Kidney (tissue), 14 donors: ENCODE measurements around the gene PFKL. TPM values are rescaled to one million over a fixed set of nuclear protein-coding genes. Genes with fewer than 3 reads are reported as not detected.
"Not testable (repeated sequence)": the region's sequence is repeated elsewhere in the genome, so short reads cannot be mapped to it uniquely, and the experiment has no call there.

ENCODE experiments used
- DNase-seq, 5 donors: peaks; one replicate each; pipeline ENCODE4 v3.0.0-alpha.2; 2013 to 2020
- FAIRE-seq: peaks from 2 replicates; lab custom pipeline; 2012; peaks lifted over from hg19 to GRCh38; lab: Jason Lieb, UNC
- H3K27ac ChIP-seq, 2 donors: one replicate each; pipeline ENCODE4 v1.7.0; 2013; ENCODE audit warnings: low read depth in 2 of 2, low read length in 2 of 2, inconsistent platforms in 1 of 2
- H3K27me3 ChIP-seq: one replicate; pipeline ENCODE4 v1.7.1; 2013; ENCODE audit warnings: low read length, inconsistent platforms; ENCODE audit not compliant: control insufficient read depth, insufficient read depth
- H3K36me3 ChIP-seq, 3 donors: one replicate each; pipeline versions ENCODE4 v1.7.0 to v1.7.1; 2013; ENCODE audit warnings: low read length in 3 of 3, control low read depth in 1 of 3, inconsistent platforms in 1 of 3; ENCODE audit not compliant: insufficient read depth in 3 of 3, control insufficient read depth in 2 of 3
- H3K4me1 ChIP-seq, 3 donors: one replicate each; pipeline versions ENCODE4 v1.7.0 to v1.7.1; 2013; ENCODE audit warnings: low read length in 3 of 3, inconsistent platforms in 1 of 3, low read depth in 1 of 3; ENCODE audit not compliant: control insufficient read depth in 2 of 3, insufficient read depth in 2 of 3
- H3K4me3 ChIP-seq, 3 donors: one replicate each; pipeline versions ENCODE4 v1.7.0 to v1.8.1; 2013; ENCODE audit warnings: low read length in 3 of 3, control low read depth in 1 of 3, inconsistent platforms in 1 of 3
- H3K9ac ChIP-seq, 3 donors: one replicate each; pipeline versions ENCODE4 v1.7.0 to v1.7.1; 2013; ENCODE audit warnings: low read length in 3 of 3, control low read depth in 1 of 3, inconsistent platforms in 1 of 3
- H3K9me3 ChIP-seq, 3 donors: one replicate each; pipeline versions ENCODE4 v1.7.0 to v1.7.1; 2013; ENCODE audit warnings: low read length in 3 of 3, control low read depth in 1 of 3, inconsistent platforms in 1 of 3; ENCODE audit not compliant: control insufficient read depth in 2 of 3, insufficient read depth in 1 of 3
- CTCF ChIP-seq: IDR thresholded peaks from 3 replicates; pipeline ENCODE4 v1.5.1; 2012; ENCODE audit warnings: mild to moderate bottlenecking, moderate library complexity, borderline replicate concordance; ENCODE audit not compliant: insufficient read depth; ENCODE audit errors: extremely low read depth
- intact Hi-C: fragments of 100-400 bp; cut with DNase I; formaldehyde crosslinking; loops from one replicate; pipeline ENCODE4 v1.11.1; 2022
- polyA plus RNA-seq: library from polyadenylated mRNA; stranded (reverse); fragments of 350-450 nt; fragmentation: Illumina TruSeq; extraction: RNeasy Lipid Tissue Mini Kit (QIAGEN cat#74804); gene quantifications from one replicate; pipeline ENCODE4 v1.2.3, GENCODE V29; 2014; ENCODE audit warnings: low read depth, low replicate concordance; ENCODE audit not compliant: insufficient read depth
- total RNA-seq: library from RNA; stranded (reverse); fragmentation: NEBNext Ultra II Directional; extraction: Animal tissue kit (Norgen Biotek cat#: 25700); gene quantifications from one replicate; pipeline ENCODE4 v1.2.1, GENCODE V29; 2021
- donor health status: control.
- donor health status: control.
- donor health status: control.
- donor health status: control.
- donor health status: control.
- donor health status: DM: yes; HTN: yes; CAD: no.
- donor health status: Normal renal cell carcinoma (clear cell type).

The PFKL gene
- total and polyA plus RNA-seq, 2 donors from 2014 or later = 155 to 197 TPM

GRCh38 chr21:44301141-44301540, 1.3 kb downstream of the PFKL start:
- DNase-seq (no peak), FAIRE-seq (no peak)
- H3K4me3 ChIP-seq = peak overlapping the region in 2 of 3 donors; percentile 71 to 77
- H3K4me1 ChIP-seq = peaks cover 0 to 51% (median 27%) of the 10 kb centered on the region in 3 donors
- no peaks in the 10 kb centered on the region for H3K9me3 ChIP-seq
- intact Hi-C loops = no loop called here
- peak overlapping the region in 2 of 3 donors; percentile 75 to 81 for H3K9ac ChIP-seq
- no peaks in the 10 kb centered on the region for H3K36me3 ChIP-seq
- no peak for TF ChIP-seq CTCF
- H3K27me3 ChIP-seq = no peaks in the 10 kb centered on the region
- peak overlapping the region; percentile 72 to 96 for H3K27ac ChIP-seq

DNA sequence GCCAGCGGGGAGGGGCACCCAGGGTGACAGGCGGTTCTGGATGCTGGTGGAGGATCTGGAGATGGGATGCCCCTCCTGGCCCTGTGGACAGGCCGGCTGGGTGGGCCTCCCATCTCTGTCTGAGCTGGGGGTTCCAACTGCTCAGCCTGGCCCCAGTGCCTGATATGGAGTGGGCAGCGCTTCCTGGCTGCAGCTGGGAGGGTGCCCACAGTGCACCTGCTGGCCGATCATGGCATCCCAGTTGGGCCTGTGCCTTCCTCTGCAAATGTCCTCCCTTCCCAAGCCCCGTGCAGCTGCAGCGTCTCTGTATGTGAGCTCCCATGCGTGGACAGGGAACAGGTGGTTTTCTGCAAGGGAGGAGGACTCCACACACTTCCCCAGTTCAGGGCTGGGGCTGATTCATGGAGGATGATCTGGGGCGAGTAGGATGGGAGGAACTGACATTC, 2.1 kb downstream of the PFKL start:
- DNase-seq (peak in 4 of 5 donors; percentile 74 to 86 (median 80)), FAIRE-seq (no peak)
- Histone ChIP-seq H3K9ac (peak overlapping the region in 2 of 3 donors; percentile 13 to 81), H3K27me3 (no peaks in the 10 kb centered on the region), H3K4me1 (peaks cover 0 to 57% (median 27%) of the 10 kb centered on the region in 3 donors), H3K9me3 (no peaks in the 10 kb centered on the region), H3K27ac (peak overlapping the region; percentile 72 to 96), H3K4me3 (peak overlapping the region in 1 of 3 donors; percentile 77), H3K36me3 (peaks cover 0 to under 1% (median 0%) of the 10 kb centered on the region in 3 donors)
- intact Hi-C loops = no loop called here
- peak; percentile 29 for TF ChIP-seq CTCF

GRCh38 chr21:44302573-44303401, 2.9 kb downstream of the PFKL start:
- peak in 2 of 5 donors; percentile 25 to 34 for DNase-seq
- intact Hi-C loops, H3K36me3 ChIP-seq, H3K27me3 ChIP-seq, FAIRE-seq, H3K9me3 ChIP-seq: not testable (repeated sequence)
- Histone ChIP-seq H3K9ac (peak overlapping the region in 1 of 3 donors; percentile 81), H3K4me3 (peak overlapping the region in 1 of 3 donors; percentile 77), H3K27ac (peak overlapping the region; percentile 72 to 96), H3K4me1 (peaks cover 0 to 54% (median 27%) of the 10 kb centered on the region in 3 donors)

DNA sequence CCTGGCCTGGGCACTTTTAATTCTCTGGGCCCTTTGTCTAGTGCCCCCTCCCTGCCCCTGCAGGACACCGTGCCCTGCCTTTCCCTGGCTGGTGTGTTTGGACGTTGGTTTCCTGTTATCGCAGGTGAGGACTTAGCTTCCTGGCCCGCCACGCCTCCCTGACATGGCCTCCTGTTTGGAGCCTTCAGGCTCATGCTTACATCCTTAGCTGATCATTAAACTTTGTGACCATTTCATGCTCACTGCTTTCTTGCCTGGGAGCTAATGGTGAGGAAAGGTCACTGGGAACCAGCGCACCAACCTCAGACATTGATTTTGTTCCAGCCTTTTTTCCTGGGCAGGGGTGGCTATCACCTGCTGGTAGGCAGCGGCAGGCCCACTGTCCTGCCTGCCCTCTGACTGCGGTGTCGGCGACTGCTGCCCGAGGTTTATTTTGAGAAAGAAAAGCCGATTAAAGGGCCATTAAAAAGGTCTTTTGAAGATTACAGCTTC, 3.7 kb downstream of the PFKL start:
- intact Hi-C loops = no loop called here
- H3K27ac ChIP-seq = peak overlapping the region; percentile 89 to 94
- peak overlapping the region in 2 of 3 donors; percentile 13 to 30 for H3K9ac ChIP-seq
- H3K27me3 ChIP-seq = no peaks in the 10 kb centered on the region
- peaks cover 0 to 51% (median 27%) of the 10 kb centered on the region in 3 donors for H3K4me1 ChIP-seq
- peak; percentile 57 for FAIRE-seq
- no peak for TF ChIP-seq CTCF
- no peak overlapping the region for H3K4me3 ChIP-seq
- no peaks in the 10 kb centered on the region for H3K9me3 ChIP-seq
- peaks cover 0 to 4% (median 4%) of the 10 kb centered on the region in 3 donors for H3K36me3 ChIP-seq
- peak; percentile 63 to 91 (median 83) for DNase-seq
